ENCODE data around the gene ADRA1B.

Gene ADRA1B

GRCh38 chr5:159901772-159902171 lies 14.5 kb upstream of the ADRA1B start:
- DNase-seq (ENCODE audit: low spot score): no peak

GRCh38 chr5:159902444-159903121 lies 13.7 kb upstream of the ADRA1B start:
- DNase-seq (ENCODE audit: low spot score): no peak

GRCh38 chr5:159903131-159903530 lies 13.2 kb upstream of the ADRA1B start:
- no peak for DNase-seq (ENCODE audit: low spot score)

- no peak for DNase-seq (ENCODE audit: low spot score)
Measured at GRCh38 chr5:159904874-159905273, 11.4 kb upstream of the ADRA1B start.

GRCh38 chr5:159905496-159905895 lies 10.8 kb upstream of the ADRA1B start:
- DNase-seq (ENCODE audit: low spot score): no peak

GRCh38 chr5:159906463-159906862 lies 9.8 kb upstream of the ADRA1B start:
- DNase-seq (ENCODE audit: low spot score): no peak

- no peak for DNase-seq (ENCODE audit: low spot score)
Measured at GRCh38 chr5:159906943-159907342, 9.3 kb upstream of the ADRA1B start.

- no peak for DNase-seq (ENCODE audit: low spot score)
Measured at GRCh38 chr5:159907689-159908590, 8.3 kb upstream of the ADRA1B start.

- no peak for DNase-seq (ENCODE audit: low spot score)
Measured at GRCh38 chr5:159908591-159908940, 7.7 kb upstream of the ADRA1B start.

- no peak for DNase-seq (ENCODE audit: low spot score)
Measured at GRCh38 chr5:159909126-159909525, 7.2 kb upstream of the ADRA1B start.

- DNase-seq (ENCODE audit: low spot score): no peak
Measured at GRCh38 chr5:159910207-159910842, 6.0 kb upstream of the ADRA1B start.

- DNase-seq (ENCODE audit: low spot score): no peak
Measured at GRCh38 chr5:159910843-159911229, 5.4 kb upstream of the ADRA1B start.

- DNase-seq (ENCODE audit: low spot score): no peak
Measured at GRCh38 chr5:159911349-159911748, 4.9 kb upstream of the ADRA1B start.

- DNase-seq (ENCODE audit: low spot score): no peak
Measured at GRCh38 chr5:159912033-159912800, 4.1 kb upstream of the ADRA1B start.

GRCh38 chr5:159913048-159913447 lies 3.2 kb upstream of the ADRA1B start:
- no peak for DNase-seq (ENCODE audit: low spot score)

- no peak for DNase-seq (ENCODE audit: low spot score)
Measured at GRCh38 chr5:159913501-159913900, 2.8 kb upstream of the ADRA1B start.

- no peak for DNase-seq (ENCODE audit: low spot score)
Measured at GRCh38 chr5:159916841-159917761, 819 bp downstream of the ADRA1B start.

- DNase-seq (ENCODE audit: low spot score): no peak
Measured at GRCh38 chr5:159917994-159918393, 1.7 kb downstream of the ADRA1B start.

GRCh38 chr5:159921721-159922120 lies 5.4 kb downstream of the ADRA1B start:
- DNase-seq (ENCODE audit: low spot score): no peak

- no peak for DNase-seq (ENCODE audit: low spot score)
Measured at GRCh38 chr5:159923008-159923407, 6.7 kb downstream of the ADRA1B start.
